ENCODE data around the gene NAT14. TPM values are rescaled to one million over a fixed set of nuclear protein-coding genes. Genes with fewer than 3 reads are reported as not detected.

Gene NAT14
- total RNA-seq, 1 donor from 2014 or later, result 2.9 TPM

GRCh38 chr19:55482967-55483705, 1.9 kb upstream of the NAT14 start:
- intact Hi-C loops (cut with DNase I), result no loop called here
- DNase-seq (no peak), ATAC-seq (ENCODE audit: poor library complexity) (no peak)

GRCh38 chr19:55483706-55484592, 1.0 kb upstream of the NAT14 start:
- intact Hi-C loops (cut with DNase I), result no loop called here
- ATAC-seq (ENCODE audit: poor library complexity) (no peak), DNase-seq (no peak)

GRCh38 chr19:55485439-55486011, 537 bp downstream of the NAT14 start:
- DNase-seq (no peak), ATAC-seq (ENCODE audit: poor library complexity) (no peak)
- intact Hi-C loops (cut with DNase I), result no loop called here

GRCh38 chr19:55486043-55486970, 1.3 kb downstream of the NAT14 start:
- ATAC-seq (ENCODE audit: poor library complexity), result no peak
- intact Hi-C loops (cut with DNase I), result no loop called here
- DNase-seq, result no peak

GRCh38 chr19:55486971-55487923, 2.3 kb downstream of the NAT14 start:
- ATAC-seq (ENCODE audit: poor library complexity), result peak; percentile 50
- peak; percentile 75 for DNase-seq
- intact Hi-C loops (cut with DNase I), result no loop called here

- no peak for DNase-seq
- no peak for ATAC-seq (ENCODE audit: poor library complexity)
- intact Hi-C loops (cut with DNase I), result no loop called here
Observed at GRCh38 chr19:55487924-55488687, 3.1 kb downstream of the NAT14 start, which contains the start of gene SSC5D. TSS of gene SSC5D (plus strand) at chr19:55488436. CDS start at chr19:55488590, 154 bp downstream.

GRCh38 chr19:55488986-55489710, 4.2 kb downstream of the NAT14 start:
- no peak for ATAC-seq (ENCODE audit: poor library complexity)
- DNase-seq, result no peak
- intact Hi-C loops (cut with DNase I), result no loop called here

- intact Hi-C loops (cut with DNase I), result no loop called here
- ATAC-seq (ENCODE audit: poor library complexity), result no peak
- DNase-seq, result no peak
Observed at GRCh38 chr19:55489711-55490477, 4.9 kb downstream of the NAT14 start.

- ATAC-seq (ENCODE audit: poor library complexity), result no peak
- no peak for DNase-seq
- intact Hi-C loops (cut with DNase I), result no loop called here
Observed at GRCh38 chr19:55490478-55491432, 5.8 kb downstream of the NAT14 start.

- intact Hi-C loops (cut with DNase I), result no loop called here
- no peak for ATAC-seq (ENCODE audit: poor library complexity)
- DNase-seq, result no peak
Observed at GRCh38 chr19:55491546-55492360, 6.8 kb downstream of the NAT14 start.

GRCh38 chr19:55492362-55492944, 7.5 kb downstream of the NAT14 start:
- DNase-seq (no peak), ATAC-seq (ENCODE audit: poor library complexity) (no peak)
- intact Hi-C loops (cut with DNase I), result no loop called here

GRCh38 chr19:55493052-55493644, 8.2 kb downstream of the NAT14 start:
- no peak for DNase-seq
- intact Hi-C loops (cut with DNase I), result no loop called here
- no peak for ATAC-seq (ENCODE audit: poor library complexity)

- DNase-seq (no peak), ATAC-seq (ENCODE audit: poor library complexity) (peak; percentile 2)
- intact Hi-C loops (cut with DNase I), result no loop called here
Observed at GRCh38 chr19:55493645-55494171, 8.7 kb downstream of the NAT14 start.
